NCI-H446 treated with DMSO at 0.1 percent for 48 hours (cell line): Measurements from ENCODE around the gene HOXA9.

Source experiments
- DNase-seq: peaks from one replicate; lab custom pipeline; 2025; lab: John Stamatoyannopoulos, UW

Gene HOXA9

DNA sequence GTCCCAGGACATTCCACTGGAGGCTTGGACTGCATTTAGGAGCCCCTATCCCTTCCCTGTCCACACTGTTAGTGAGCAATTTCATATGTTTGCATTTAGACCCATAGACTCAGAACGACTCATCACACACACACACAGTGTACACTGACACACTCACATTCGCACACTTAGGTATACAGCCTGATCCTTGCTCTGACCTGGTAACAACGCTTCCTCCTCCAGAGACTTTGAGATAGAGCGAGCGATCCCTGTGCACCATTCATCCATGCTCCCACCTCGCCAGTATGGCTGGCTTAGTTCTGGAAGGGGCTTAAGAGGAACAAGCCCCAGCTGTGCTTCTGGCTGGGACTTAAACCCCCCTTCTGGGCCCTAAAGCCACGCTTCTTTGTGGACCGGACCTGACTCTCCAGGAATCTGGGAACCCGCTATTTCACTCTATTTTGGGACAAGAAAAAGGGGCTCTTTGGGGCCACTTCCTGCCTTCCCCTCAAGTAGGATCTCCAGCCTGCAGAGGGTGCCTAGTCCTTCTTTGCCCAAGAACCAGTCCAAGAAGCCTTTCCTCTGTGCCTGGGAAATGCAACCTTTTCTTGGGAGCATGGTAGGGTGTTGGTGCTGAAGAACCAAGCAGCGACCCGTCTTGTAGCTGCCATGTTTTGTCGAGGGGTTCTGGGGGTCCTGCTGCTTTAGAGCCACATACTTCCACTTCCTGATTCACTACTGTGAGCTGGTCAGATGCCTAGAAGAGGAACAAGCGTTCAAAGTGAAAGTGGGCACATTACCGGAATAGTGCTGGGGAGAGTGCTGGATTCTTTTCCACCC lies 35.6 kb upstream of the HOXA9 start:
- DNase-seq, result no peak

DNA sequence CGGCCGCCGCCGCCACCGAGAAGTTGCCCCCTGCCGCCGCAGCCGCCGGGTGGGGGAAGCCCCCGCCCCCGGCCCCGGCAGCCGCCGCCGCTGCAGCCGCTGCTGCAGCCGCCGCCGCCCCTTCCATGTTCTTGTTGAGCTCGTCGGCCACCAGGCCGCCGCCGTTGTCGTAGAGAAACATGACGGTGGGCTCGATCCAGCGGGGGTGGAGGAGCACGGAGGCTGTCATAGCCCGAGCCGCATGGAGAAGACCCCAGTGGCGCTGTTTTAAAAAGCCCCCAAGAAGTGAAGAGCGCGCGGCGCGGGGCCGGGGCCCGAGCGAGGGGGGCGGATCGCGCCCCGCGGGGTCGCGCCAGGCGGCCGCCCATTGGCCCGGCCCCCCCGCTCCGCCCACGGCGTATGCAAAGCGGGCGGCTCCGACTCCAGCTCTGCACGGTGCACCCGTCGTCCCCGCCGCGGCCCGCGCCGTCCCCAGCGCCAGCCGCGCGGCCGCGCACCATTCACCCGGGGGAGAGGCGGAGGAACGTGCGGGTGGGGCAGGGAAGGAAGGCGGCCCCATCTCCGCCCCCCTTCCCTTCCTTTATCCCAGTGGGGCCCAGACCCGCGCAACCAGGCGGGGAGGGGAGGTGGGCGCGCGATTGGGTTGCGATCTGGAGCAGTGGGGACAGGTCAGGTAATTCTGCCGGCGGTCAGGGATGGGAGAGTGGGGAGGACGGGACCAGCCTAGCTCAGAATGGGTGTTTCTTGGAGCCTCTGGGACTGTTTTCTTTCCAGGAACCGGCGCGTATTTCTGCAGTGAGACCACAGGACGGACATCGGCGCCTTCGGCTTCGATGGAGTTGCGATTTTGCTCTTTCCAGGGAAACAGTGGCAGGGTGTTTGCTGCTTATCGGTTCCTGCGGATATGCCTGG lies 34.8 kb upstream of the HOXA9 start, which contains the start of gene HOXA13:
Gene HOXA13 (minus strand): TSS at position 243 of the 912 bp plus-strand sequence. CDS start 14 bp downstream, at position 229.
- DNase-seq, result peak; percentile 15

DNA sequence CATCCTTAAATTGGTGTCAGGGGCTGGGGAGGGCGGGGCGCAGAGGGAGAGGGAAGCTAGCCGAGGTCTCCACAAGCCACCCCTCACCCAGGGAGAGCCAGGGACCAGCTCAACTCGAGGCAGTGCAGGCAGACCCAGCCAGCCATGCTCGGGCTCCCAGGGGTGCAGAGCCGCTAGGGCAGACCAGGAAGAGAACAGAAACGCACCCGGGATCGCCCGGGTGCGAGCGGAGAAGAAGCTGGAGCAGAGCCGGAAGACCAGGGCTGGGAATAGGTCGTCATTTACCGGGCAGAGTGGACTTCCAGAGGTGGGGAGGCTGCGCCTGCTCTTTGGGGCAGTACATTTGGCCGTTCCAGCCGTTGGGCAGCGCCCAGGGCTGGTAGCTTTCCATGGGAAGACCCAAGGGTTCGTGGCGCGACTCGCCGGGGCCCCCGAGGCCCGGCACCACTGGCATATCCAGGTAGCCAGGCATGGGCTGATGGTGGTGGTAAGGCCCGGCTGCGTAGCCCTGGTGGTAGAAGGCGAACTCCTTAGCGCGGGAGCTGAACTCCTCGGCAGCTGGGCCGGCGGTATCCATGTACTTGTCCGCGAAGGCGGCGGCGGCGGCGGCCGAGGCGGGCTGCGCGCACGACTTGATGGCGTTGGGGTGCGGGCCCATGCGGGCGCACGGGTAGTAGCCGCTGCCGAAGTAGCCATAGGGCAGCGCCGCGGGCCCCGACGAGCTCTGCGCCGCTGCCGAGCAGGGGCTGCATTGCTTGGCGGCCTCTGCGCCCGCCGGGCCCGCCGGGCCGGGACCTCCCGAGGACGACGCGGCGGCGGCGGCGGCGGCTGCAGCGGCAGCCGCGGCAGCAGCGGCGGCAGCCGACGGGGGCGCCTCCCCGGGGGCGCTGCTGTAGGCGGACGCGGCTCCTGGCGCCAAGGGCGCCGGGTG lies 33.8 kb upstream of the HOXA9 start:
- DNase-seq, result no peak

GRCh38 chr7:27198138-27198841 lies 33.0 kb upstream of the HOXA9 start:
- DNase-seq, result no peak

GRCh38 chr7:27197137-27198042 lies 32.1 kb upstream of the HOXA9 start:
- no peak for DNase-seq

DNA sequence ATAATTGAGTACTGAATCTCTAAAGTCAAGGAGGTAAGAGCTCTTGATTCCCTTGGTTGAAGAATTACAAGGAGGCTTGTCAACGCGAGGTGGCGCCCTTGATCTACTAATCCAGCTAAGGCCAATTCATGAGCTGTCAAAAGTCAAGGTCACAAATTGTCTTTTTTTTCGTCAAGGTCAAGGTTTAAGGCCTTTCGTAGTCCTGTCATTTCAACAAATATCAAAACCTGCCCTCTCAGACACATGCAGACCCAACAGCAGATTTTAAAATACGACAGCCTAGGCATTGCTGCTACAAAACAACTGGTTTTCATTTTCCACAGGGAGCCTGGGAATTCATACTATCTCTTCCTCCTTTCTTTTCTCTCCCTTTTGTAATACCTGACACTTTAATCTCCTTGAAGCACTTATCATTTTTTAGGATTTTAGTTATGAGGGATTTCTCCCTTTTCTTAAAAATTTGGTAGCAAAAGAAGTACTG lies 31.0 kb upstream of the HOXA9 start:
- peak; percentile 36 for DNase-seq

- DNase-seq, result no peak
Measured at GRCh38 chr7:27194686-27195379, 29.5 kb upstream of the HOXA9 start.

DNA sequence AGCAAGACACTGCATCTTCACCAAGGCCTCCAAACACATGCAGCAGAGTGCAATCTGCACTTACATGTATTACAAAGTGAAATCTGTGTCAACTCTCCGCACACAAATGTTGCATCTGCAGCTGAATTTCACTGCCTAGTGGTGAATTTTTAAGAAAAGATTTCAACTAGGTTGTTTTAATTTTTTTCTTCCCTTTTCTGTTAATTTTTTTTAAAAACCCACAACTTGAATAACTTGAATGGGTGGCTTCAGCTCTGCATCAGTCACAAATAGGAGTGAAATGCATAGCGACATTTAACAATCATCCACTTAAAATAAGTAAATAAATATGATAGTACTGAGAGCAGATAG lies 28.6 kb upstream of the HOXA9 start:
- DNase-seq, result no peak

DNA sequence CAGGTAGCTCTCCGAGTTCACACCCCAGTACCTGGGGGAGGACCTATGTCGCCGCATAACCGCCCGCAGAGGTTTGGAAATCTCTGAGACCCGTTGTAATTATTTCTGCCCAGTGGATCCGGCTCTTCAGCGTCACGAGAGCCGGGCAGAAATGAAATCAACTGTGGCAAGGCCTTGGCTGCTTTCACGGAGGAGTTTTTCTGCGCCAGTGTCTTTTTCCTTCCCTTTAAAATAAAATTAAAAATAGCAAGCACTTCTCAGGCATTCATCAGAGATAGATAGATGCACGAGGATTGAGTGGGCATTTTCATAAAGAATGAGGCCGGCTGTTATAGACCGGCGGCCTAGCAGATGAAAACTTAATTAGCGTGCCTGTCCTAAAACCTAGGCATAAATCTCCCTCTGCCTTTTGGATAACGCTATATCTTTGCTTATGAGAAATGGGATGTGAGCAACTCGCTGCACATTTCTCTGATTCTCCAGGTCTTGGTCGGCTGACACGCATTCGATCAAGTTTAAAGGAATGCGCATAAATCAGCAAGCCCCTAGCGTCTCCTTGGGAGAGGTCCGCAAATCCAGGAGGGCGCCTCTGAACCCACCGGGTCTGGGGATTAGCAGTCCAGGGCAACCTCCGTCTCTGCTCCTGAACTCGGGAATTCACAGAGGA lies 28.1 kb upstream of the HOXA9 start:
- DNase-seq, result no peak

DNA sequence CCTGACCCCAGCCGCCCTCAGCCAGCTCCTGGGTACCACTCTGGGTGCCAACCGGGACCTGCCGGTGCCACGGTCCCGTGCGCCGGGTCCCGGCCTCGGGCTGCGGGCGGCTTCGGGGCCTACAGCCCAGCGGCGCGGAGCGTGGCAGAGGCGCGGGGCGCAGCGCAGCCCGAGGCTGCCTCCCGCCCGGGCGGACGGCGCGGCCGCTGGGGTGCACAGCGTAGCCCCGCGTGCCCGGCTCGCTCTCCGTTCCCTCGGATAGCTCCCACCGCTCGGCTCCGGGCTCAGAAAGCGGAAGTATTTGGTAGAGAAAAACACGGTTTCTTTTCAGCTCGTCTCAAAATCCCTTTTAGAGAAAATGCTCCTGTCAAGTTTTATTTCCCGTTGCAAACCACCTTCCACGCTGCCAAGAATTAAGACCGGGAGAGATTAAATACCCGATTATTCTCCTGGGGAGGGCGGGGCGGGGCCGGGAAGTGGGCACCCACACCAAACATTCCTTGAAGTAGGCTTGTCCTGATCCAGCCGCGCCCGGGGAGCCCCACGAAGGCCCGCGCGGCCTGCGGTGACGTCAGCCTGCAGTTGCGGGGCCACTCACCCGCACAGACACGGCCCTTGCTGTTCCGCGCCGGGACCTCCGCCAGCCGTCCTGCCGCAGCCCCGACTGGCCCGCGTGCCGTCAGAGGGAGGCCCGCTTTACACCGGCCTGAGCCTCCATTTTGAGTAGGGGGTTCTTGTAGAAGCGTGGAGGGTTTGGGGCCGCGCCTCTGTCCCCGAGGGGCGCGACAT lies 27.4 kb upstream of the HOXA9 start:
- DNase-seq, result no peak

GRCh38 chr7:27191833-27192545 lies 26.7 kb upstream of the HOXA9 start:
- no peak for DNase-seq

DNA sequence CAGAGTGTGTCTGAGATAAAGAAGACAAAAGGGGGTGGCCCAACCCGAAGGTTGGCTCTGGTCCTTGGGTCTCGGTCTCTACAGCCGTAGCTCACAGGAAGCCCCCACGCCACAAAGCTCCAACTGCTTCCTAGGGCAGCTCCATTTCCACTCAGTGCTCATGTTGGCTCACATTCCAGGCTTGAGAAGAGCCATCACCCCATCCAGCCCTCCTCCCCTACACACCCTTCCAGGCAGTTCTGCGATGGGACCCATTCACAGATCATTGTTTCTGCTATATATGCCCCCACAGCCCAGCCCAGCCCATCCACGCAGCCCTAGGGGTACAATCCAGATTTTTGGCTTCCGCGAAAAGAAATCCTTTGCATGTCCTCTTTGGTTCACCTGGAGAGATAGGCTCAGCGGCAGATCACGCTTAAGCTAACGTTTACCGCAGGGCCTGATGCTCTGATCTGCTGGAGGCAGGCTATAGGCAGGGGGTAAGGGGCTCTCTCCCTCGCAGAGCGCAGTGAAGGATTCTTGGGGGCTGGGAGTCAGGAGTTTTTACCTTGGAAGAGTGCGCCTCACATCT lies 25.9 kb upstream of the HOXA9 start:
- no peak for DNase-seq

- no peak for DNase-seq
Measured at GRCh38 chr7:27189997-27190748, 24.8 kb upstream of the HOXA9 start.

GRCh38 chr7:27189295-27189996 lies 24.1 kb upstream of the HOXA9 start:
- no peak for DNase-seq
